Activated T-cell treated with anti-CD3 and anti-CD28 coated beads for 48 hours (primary cell): ENCODE data around the gene CDKL5.

Source experiments
- DNase-seq: peaks from one replicate; pipeline ENCODE4 v3.0.0-alpha.2; 2020; ENCODE audit warnings: low read depth

The CDKL5 gene

GRCh38 chrX:18698737-18699650 lies 273.6 kb downstream of the CDKL5 start:
- no peak for DNase-seq

GRCh38 chrX:18701621-18702361 lies 276.4 kb downstream of the CDKL5 start:
- no peak for DNase-seq

DNA sequence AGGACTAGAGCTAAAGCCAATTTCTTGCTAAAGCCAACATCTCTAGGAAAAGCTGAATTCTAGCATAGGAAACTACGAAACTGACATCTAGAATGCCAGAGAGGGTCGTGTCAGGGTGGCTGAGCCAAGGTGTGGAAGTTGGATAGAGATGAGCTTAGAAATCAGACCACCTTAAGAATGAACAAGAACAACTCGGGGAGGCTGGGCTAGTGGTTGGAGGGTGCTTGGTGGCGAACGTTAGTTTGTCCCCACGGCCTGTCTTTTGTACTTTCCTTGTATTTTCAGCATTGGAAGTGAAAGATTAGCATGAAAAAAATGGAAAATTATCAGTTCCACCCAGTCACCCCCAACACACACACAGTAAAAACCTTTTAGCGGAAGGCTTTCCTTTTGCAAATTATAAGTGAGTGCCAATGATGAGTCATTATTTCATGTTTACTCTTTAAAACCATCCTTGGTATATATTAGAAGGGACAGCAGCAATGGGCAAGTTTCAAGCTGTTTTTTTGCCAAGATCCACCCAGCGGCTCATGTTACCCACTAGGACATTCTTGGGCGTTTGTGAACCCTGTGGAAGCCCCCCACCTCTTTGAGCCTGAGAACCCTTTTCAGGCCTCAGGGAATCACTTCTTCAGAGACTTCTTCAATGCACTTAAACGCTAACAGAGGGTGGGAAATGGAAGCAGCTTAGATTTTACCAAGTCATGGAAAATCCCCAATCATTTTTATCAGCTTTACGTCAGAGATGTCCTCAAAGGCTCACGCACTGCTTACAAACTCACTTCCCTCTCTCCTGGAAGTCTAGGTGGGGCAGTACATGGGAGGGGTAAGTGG lies 277.2 kb downstream of the CDKL5 start:
- DNase-seq, result no peak
